ENCODE results near the gene CCDC50.

Gene CCDC50

GRCh38 chr3:191379446-191379845 is 50.3 kb downstream of the CCDC50 start:
- TF ChIP-seq REST (IDR thresholded peaks at IDR 0.05; ENCODE audit: insufficient replicate concordance, low read depth) (no peak), CTCF (IDR thresholded peaks at IDR 0.05; ENCODE audit: insufficient read depth, low read length) (no peak), SPI1 (IDR thresholded peaks at IDR 0.05; ENCODE audit: borderline replicate concordance, low read depth) (no peak)
- H3K27me3 ChIP-seq (ENCODE audit: insufficient read depth, poor library complexity, severe bottlenecking) = no peaks in the 10 kb centered on the region
- no peak for DNase-seq (ENCODE audit: low read depth in 1 of 2, low spot score in 1 of 2)
- H3K4me3 ChIP-seq (replicated peaks; ENCODE audit: insufficient read depth, low read length) = no peak overlapping the region
- H3K27ac ChIP-seq (replicated peaks) = no peak overlapping the region

- no peak for TF ChIP-seq REST (IDR thresholded peaks at IDR 0.05; ENCODE audit: insufficient replicate concordance, low read depth)
- TF ChIP-seq CTCF (IDR thresholded peaks at IDR 0.05; ENCODE audit: insufficient read depth, low read length) = no peak
- TF ChIP-seq SPI1 (IDR thresholded peaks at IDR 0.05; ENCODE audit: borderline replicate concordance, low read depth) = no peak
- no peak for TF ChIP-seq GABPA (IDR thresholded peaks at IDR 0.05; ENCODE audit: low read depth)
- TF ChIP-seq POLR2AphosphoS5 (IDR thresholded peaks at IDR 0.05; ENCODE audit: low read depth) = no peak
- H3K27me3 ChIP-seq (ENCODE audit: insufficient read depth, poor library complexity, severe bottlenecking) = no peaks in the 10 kb centered on the region
- no peak for DNase-seq (ENCODE audit: low read depth in 1 of 2, low spot score in 1 of 2)
- H3K27ac ChIP-seq (replicated peaks) = no peak overlapping the region
- H3K4me3 ChIP-seq (replicated peaks; ENCODE audit: insufficient read depth, low read length) = no peak overlapping the region
Observed at GRCh38 chr3:191380001-191380400, 50.8 kb downstream of the CCDC50 start.

- Histone ChIP-seq H3K27ac (replicated peaks) (no peak overlapping the region), H3K4me3 (replicated peaks; ENCODE audit: insufficient read depth, low read length) (no peak overlapping the region), H3K27me3 (ENCODE audit: insufficient read depth, poor library complexity, severe bottlenecking) (no peaks in the 10 kb centered on the region)
- no peak for DNase-seq (ENCODE audit: low read depth in 1 of 2, low spot score in 1 of 2)
- TF ChIP-seq REST (IDR thresholded peaks at IDR 0.05; ENCODE audit: insufficient replicate concordance, low read depth) (no peak), GABPA (IDR thresholded peaks at IDR 0.05; ENCODE audit: low read depth) (no peak), POLR2AphosphoS5 (IDR thresholded peaks at IDR 0.05; ENCODE audit: low read depth) (no peak), SPI1 (IDR thresholded peaks at IDR 0.05; ENCODE audit: borderline replicate concordance, low read depth) (no peak), CTCF (IDR thresholded peaks at IDR 0.05; ENCODE audit: insufficient read depth, low read length) (no peak)
Observed at GRCh38 chr3:191381303-191381702, 52.1 kb downstream of the CCDC50 start.
